GM21367 (cell line): ENCODE results near the gene RNF208.

Experiments used
- ATAC-seq: cut with Tn5 transposase; IDR thresholded peaks from one replicate; pipeline ENCODE4 v1.9.1; 2021; ENCODE audit not compliant: unreplicated experiment

RNF208 gene

GRCh38 chr9:137178201-137178938, 43.7 kb downstream of the RNF208 start:
- no peak for ATAC-seq

GRCh38 chr9:137176302-137177182, 45.5 kb downstream of the RNF208 start:
- no peak for ATAC-seq

GRCh38 chr9:137175345-137175961, 46.6 kb downstream of the RNF208 start:
- ATAC-seq = no peak

GRCh38 chr9:137174722-137175293, 47.2 kb downstream of the RNF208 start:
- ATAC-seq = no peak

DNA sequence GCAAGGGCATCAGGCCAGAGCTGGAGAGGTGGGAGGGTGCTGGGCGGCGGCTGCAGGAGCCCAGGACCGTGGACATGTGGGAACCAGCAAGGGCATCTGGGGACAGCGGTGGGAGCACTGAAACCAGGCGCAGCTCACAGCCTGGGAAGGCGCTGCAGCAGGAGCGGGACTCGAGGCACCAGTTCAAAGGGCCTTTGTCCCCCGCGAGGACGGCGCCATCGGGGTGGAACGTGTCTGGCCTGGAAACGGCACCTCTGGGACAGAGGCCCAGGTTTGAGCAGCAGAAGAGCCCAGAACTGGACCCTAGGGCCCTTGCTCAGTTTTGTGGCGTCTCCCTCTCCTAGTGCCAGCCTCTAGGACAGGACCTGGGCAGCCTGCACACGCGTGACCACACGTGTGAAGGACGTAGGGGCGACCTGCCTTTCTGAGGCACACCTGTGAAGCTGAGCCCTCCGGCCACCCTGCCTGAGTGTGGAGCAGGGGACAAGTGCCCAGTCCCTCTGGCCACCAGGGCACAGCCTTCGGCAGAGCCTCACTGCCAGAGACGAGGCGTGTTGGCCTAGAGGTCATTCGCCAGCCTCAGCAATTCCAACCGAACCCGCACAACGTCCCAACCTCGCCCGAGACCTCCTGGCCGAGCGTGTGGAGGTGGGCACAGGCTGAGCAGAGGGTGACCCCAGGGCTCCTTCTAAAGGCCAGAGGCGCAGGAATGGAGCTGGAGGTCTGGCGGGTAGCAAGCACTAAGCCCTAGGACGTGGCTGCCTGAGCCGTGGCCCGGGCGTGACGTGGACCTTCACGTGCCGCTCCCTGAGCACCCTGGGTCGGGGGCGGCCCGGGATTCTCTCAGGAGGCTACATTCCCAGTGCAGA, 48.0 kb downstream of the RNF208 start:
- ATAC-seq = no peak

DNA sequence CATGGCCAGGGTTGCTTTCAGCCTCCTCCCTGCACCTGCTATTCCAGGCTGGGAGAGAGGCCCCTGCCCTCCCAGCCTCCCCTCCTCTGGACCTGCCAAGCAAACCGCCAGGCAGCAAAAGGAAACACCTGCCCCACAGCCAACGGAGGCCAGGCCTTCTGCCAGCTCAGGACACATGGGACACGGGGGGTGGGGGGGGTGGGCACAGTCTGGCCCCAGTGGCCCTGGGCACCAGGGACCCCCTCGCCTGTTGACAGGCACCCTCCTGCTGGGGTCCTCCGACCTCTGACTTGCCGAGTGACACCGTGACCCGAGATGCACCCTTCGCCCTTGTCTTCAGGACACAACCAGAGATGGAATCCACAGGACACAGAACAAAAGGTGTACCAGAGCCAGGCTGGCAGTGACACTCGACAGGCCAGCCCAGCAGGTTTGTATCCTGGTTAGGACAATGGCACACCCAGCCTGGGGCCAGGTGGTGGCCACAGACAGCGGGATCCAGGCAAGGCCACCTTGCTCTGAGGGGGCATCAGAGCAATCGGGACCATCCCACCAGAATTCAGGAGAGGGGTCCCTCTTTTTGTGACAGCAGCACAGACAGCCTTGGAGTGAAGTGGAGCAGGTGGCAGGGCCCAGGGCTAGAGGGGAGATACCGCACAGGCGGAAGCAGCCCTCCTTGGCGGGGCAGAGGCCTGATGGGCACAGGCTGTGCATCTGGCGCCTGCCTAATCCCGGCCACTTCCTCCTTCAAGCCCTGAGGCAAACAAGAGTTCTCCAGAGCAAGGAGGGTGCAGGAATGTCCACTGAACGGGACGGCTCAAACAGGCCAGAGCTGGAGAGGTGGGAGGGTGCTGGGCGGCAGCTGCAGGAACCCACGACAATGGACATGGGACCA, 48.9 kb downstream of the RNF208 start:
- ATAC-seq = no peak

- ATAC-seq = no peak
Observed at GRCh38 chr9:137171149-137171900, 50.7 kb downstream of the RNF208 start.

DNA sequence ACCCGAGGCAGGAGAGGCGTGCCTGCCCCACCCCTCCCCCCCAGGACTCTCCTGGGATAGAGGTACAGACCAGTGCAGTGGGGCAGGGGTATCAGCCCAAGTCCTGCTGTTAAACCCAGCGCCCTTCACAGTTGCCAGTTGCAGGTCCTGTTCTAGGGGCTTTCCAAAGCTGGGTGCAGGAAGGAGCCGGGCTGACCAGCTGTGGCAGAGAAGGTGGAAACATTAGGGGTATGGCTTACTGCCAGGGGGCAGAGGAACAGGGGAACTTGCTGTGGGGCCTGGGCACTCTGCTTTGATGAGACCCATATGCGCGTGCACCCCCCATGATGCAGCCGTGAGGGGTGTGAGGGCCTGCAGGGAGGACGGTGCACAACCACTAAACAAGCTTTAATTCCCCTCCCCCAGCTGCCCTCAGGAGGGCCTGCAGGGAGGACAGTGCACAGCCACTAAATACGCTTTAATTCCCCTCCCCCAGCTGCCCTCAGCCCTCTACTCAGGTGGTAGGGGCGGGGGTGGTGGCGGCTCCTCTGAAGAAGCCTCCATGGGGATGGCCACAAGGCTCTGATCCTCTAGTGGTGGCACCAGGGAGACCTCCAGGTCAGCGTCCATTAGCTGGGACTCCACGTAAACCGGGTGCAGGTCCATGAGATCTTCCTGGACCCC, 51.4 kb downstream of the RNF208 start:
- ATAC-seq = no peak
